ENCODE results near the gene MAPKAP1.

DNA sequence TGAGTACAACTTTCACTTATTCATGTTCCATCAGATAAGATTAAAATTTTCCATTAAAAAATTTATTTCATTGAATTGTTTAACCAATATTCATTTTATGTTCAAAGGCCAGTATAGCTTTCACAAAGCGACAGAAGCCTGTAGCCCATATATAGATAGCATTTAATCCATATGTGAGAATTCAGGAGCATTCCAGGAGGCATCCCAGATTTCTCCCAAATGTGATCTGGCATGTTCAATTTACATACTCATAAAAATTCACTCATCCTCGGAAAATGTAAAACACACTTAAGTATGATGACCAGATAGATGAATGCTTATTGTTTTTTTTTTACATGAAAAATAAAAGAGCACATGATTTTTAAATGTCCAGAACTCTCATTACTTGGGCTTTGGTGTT is 141.9 kb downstream of the MAPKAP1 start:
- TF ChIP-seq, protein P1, sequence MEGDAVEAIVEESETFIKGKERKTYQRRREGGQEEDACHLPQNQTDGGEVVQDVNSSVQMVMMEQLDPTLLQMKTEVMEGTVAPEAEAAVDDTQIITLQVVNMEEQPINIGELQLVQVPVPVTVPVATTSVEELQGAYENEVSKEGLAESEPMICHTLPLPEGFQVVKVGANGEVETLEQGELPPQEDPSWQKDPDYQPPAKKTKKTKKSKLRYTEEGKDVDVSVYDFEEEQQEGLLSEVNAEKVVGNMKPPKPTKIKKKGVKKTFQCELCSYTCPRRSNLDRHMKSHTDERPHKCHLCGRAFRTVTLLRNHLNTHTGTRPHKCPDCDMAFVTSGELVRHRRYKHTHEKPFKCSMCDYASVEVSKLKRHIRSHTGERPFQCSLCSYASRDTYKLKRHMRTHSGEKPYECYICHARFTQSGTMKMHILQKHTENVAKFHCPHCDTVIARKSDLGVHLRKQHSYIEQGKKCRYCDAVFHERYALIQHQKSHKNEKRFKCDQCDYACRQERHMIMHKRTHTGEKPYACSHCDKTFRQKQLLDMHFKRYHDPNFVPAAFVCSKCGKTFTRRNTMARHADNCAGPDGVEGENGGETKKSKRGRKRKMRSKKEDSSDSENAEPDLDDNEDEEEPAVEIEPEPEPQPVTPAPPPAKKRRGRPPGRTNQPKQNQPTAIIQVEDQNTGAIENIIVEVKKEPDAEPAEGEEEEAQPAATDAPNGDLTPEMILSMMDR (conservative IDR thresholded peaks at IDR 0.05; ENCODE audit: low read depth in 2 of 2): no peak
- no peak for TF ChIP-seq JUNB (IDR thresholded peaks at IDR 0.05; ENCODE audit: unreplicated experiment)
- no peak for TF ChIP-seq CREB1 (CRISPR knock-in tag; IDR thresholded peaks at IDR 0.05; ENCODE audit: low read depth)
- no peak for TF ChIP-seq POLR2AphosphoS5 (IDR thresholded peaks at IDR 0.05; ENCODE audit: low read depth)
- TF ChIP-seq, protein P2, sequence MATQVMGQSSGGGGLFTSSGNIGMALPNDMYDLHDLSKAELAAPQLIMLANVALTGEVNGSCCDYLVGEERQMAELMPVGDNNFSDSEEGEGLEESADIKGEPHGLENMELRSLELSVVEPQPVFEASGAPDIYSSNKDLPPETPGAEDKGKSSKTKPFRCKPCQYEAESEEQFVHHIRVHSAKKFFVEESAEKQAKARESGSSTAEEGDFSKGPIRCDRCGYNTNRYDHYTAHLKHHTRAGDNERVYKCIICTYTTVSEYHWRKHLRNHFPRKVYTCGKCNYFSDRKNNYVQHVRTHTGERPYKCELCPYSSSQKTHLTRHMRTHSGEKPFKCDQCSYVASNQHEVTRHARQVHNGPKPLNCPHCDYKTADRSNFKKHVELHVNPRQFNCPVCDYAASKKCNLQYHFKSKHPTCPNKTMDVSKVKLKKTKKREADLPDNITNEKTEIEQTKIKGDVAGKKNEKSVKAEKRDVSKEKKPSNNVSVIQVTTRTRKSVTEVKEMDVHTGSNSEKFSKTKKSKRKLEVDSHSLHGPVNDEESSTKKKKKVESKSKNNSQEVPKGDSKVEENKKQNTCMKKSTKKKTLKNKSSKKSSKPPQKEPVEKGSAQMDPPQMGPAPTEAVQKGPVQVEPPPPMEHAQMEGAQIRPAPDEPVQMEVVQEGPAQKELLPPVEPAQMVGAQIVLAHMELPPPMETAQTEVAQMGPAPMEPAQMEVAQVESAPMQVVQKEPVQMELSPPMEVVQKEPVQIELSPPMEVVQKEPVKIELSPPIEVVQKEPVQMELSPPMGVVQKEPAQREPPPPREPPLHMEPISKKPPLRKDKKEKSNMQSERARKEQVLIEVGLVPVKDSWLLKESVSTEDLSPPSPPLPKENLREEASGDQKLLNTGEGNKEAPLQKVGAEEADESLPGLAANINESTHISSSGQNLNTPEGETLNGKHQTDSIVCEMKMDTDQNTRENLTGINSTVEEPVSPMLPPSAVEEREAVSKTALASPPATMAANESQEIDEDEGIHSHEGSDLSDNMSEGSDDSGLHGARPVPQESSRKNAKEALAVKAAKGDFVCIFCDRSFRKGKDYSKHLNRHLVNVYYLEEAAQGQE (IDR thresholded peaks at IDR 0.05; ENCODE audit: unreplicated experiment): no peak
- TF ChIP-seq EZH2 (IDR thresholded peaks at IDR 0.05; ENCODE audit: low read depth, unreplicated experiment): no peak
- no peak for TF ChIP-seq NANOG (IDR thresholded peaks at IDR 0.05; ENCODE audit: borderline replicate concordance)
- TF ChIP-seq EZH2phosphoT487 (IDR thresholded peaks at IDR 0.05; ENCODE audit: unreplicated experiment): no peak

Data from GM23338 (cell line).